Mesendoderm (in vitro differentiated cells): ENCODE results near the gene TGFBR2.

Experiments used
- DNase-seq: peaks from one replicate; pipeline ENCODE4 v3.0.0; 2013
- H2AK5ac ChIP-seq: 2 replicates; pipeline ENCODE4 v1.6.1; 2013; ENCODE audit warnings: low read length, inconsistent platforms
- H2BK120ac ChIP-seq: 2 replicates; pipeline ENCODE4 v1.6.1; 2013; ENCODE audit warnings: low read depth, mild to moderate bottlenecking, low read length, moderate library complexity, mixed read lengths
- H2BK15ac ChIP-seq: replicated peaks from 2 replicates; pipeline ENCODE4 v1.6.1; 2013; ENCODE audit warnings: low read depth, mild to moderate bottlenecking, moderate library complexity
- H2BK5ac ChIP-seq: 2 replicates; pipeline ENCODE4 v1.6.1; 2013; ENCODE audit warnings: low read length, inconsistent platforms
- H3K18ac ChIP-seq: 2 replicates; pipeline ENCODE4 v1.6.1; 2013; ENCODE audit warnings: mild to moderate bottlenecking, low read length, mixed read lengths
- H3K23ac ChIP-seq: one replicate; pipeline ENCODE4 v1.6.1; 2013; ENCODE audit warnings: low read length
- H3K27ac ChIP-seq: 2 replicates; pipeline ENCODE4 v1.5.1; 2013; ENCODE audit warnings: low read depth, mild to moderate bottlenecking, inconsistent platforms, low read length, moderate library complexity
- H3K27me3 ChIP-seq: 2 replicates; pipeline ENCODE4 v1.6.1; 2013; ENCODE audit warnings: low read length, control low read depth, mild to moderate bottlenecking, inconsistent platforms; ENCODE audit not compliant: insufficient read depth, poor library complexity
- H3K36me3 ChIP-seq: 2 replicates; pipeline ENCODE4 v1.6.1; 2013; ENCODE audit warnings: low read length, inconsistent platforms; ENCODE audit not compliant: control insufficient read depth, insufficient read depth
- H3K4ac ChIP-seq: one replicate; pipeline ENCODE4 v1.6.1; 2013; ENCODE audit warnings: low read depth, mild to moderate bottlenecking, low read length, moderate library complexity
- H3K4me1 ChIP-seq: 2 replicates; pipeline ENCODE4 v1.6.1; 2013; ENCODE audit warnings: low read depth, low read length, inconsistent platforms; ENCODE audit not compliant: control insufficient read depth
- H3K4me2 ChIP-seq: 2 replicates; pipeline ENCODE4 v1.6.1; 2013; ENCODE audit warnings: low read length
- H3K4me3 ChIP-seq: 2 replicates; pipeline ENCODE4 v1.5.1; 2013; ENCODE audit warnings: mild to moderate bottlenecking, low read length
- H3K56ac ChIP-seq: one replicate; pipeline ENCODE4 v1.6.1; 2013; ENCODE audit warnings: low read length
- H3K79me1 ChIP-seq: 2 replicates; pipeline ENCODE4 v1.6.1; 2013; ENCODE audit warnings: low read length, inconsistent platforms
- H3K79me2 ChIP-seq: 2 replicates; pipeline ENCODE4 v1.6.1; 2013; ENCODE audit warnings: mild to moderate bottlenecking, low read length; ENCODE audit not compliant: control insufficient read depth, insufficient read depth
- H3K9ac ChIP-seq: 2 replicates; pipeline ENCODE4 v1.6.1; 2013; ENCODE audit warnings: low read length, inconsistent platforms
- H4K5ac ChIP-seq: one replicate; pipeline ENCODE4 v1.6.1; 2013; ENCODE audit warnings: low read length
- H4K8ac ChIP-seq: one replicate; pipeline ENCODE4 v1.6.1; 2013; ENCODE audit warnings: low read depth, mild to moderate bottlenecking, control low read depth, low read length, moderate library complexity
- WGBS: extraction: QIAGEN DNeasy Blood & Tissue Kit; methylation state at CpG from one replicate; pipeline ENCODE4 v1.1.7; 2013; ENCODE audit warnings: low lambda C conversion rate, missing lambda C conversion rate; ENCODE audit not compliant: insufficient coverage; ENCODE audit errors: extremely low coverage; 5-methylcytosine and 5-hydroxymethylcytosine counted together

TGFBR2 gene

DNA sequence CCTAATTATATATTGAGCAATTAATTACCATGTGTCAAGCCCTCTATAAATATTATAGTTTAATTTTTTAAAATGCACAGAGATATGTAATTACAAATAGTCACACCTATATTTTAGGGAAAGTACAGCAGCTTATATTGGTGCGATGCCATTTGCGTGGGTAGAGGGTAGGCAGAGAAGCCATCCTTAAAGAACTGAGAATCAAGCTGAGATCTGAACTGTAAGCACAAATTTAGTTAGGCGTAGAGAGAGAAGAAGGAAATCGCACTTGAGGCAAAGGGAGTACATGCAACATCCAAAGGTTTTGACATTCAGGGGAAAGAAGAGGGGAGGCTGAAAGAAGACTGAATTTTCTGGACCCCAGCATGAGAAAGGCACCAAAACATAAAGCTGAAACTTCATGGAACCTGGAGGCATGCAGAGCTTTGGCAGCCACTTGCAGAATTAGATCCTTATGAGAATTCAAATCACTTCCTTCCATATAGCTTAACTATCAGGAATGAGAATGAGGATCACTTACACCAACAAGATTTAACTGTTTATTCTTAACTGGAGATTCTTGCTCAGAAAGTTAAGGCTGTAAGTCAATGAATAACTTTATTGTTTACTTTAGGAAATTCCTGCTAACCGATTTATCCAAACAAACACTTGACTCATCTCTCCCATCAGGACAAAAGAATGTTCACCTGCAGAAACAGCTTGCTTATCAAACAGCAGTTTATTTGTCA lies 114.3 kb downstream of the TGFBR2 start:
- Histone ChIP-seq H3K4me1 (peaks cover 1% of the 10 kb centered on the region), H3K4ac (no peak overlapping the region), H2AK5ac (no peak overlapping the region), H3K79me1 (no peaks in the 10 kb centered on the region), H3K4me2 (no peak overlapping the region), H2BK15ac (no peak overlapping the region), H3K27ac (no peak overlapping the region), H3K79me2 (no peaks in the 10 kb centered on the region), H3K9ac (no peak overlapping the region), H4K8ac (no peak overlapping the region), H3K23ac (no peak overlapping the region), H2BK120ac (no peak overlapping the region), H3K36me3 (no peaks in the 10 kb centered on the region), H2BK5ac (no peak overlapping the region), H3K56ac (no peak overlapping the region), H3K27me3 (no peaks in the 10 kb centered on the region), H3K4me3 (no peak overlapping the region), H4K5ac (no peak overlapping the region), H3K18ac (no peak overlapping the region)
- DNase-seq: peak; percentile 75
- no CpG with 5 or more reads among the region's 5 CpGs for WGBS

GRCh38 chr3:30721314-30721634 lies 114.9 kb downstream of the TGFBR2 start:
- Histone ChIP-seq H3K27ac (no peak overlapping the region), H2BK120ac (no peak overlapping the region), H3K4ac (no peak overlapping the region), H3K79me2 (no peaks in the 10 kb centered on the region), H3K18ac (no peak overlapping the region), H3K4me2 (no peak overlapping the region), H2BK15ac (no peak overlapping the region), H3K27me3 (no peaks in the 10 kb centered on the region), H4K5ac (no peak overlapping the region), H3K56ac (no peak overlapping the region), H3K23ac (no peak overlapping the region), H2AK5ac (no peak overlapping the region), H3K79me1 (no peaks in the 10 kb centered on the region), H2BK5ac (no peak overlapping the region), H3K9ac (no peak overlapping the region), H4K8ac (no peak overlapping the region), H3K36me3 (no peaks in the 10 kb centered on the region), H3K4me3 (no peak overlapping the region), H3K4me1 (peaks cover 1% of the 10 kb centered on the region)
- WGBS: no CpG with 5 or more reads among the region's 2 CpGs
- no peak for DNase-seq

DNA sequence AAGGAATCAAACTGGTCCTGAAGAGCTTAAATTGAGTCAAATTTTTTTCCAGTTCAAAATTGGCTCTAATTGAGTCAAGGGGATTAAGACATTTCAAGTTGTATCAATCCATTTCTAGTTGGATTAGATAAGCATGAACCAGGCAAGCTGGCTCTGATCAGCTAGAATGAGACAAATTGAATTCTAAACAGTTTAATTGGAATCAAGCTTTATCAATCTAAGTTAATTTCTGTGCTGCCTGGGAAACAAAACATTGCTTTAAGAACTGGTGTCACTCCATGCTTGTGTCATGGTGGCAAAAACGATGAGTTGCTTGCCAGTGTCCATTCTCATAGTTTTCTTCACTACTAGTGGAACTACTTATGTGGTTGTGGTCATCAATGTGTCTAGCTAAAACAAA lies 116.8 kb downstream of the TGFBR2 start:
- Histone ChIP-seq H4K5ac (no peak overlapping the region), H3K9ac (no peak overlapping the region), H2BK15ac (no peak overlapping the region), H3K56ac (no peak overlapping the region), H3K4ac (no peak overlapping the region), H4K8ac (no peak overlapping the region), H3K79me2 (no peaks in the 10 kb centered on the region), H2BK5ac (no peak overlapping the region), H3K27me3 (no peaks in the 10 kb centered on the region), H3K4me3 (no peak overlapping the region), H3K27ac (no peak overlapping the region), H3K36me3 (no peaks in the 10 kb centered on the region), H3K79me1 (no peaks in the 10 kb centered on the region), H3K4me2 (no peak overlapping the region), H3K18ac (no peak overlapping the region), H3K23ac (no peak overlapping the region), H2AK5ac (no peak overlapping the region), H2BK120ac (no peak overlapping the region), H3K4me1 (peaks cover 1% of the 10 kb centered on the region)
- no CpG with 5 or more reads among the region's 1 CpG for WGBS
- DNase-seq: no peak

DNA sequence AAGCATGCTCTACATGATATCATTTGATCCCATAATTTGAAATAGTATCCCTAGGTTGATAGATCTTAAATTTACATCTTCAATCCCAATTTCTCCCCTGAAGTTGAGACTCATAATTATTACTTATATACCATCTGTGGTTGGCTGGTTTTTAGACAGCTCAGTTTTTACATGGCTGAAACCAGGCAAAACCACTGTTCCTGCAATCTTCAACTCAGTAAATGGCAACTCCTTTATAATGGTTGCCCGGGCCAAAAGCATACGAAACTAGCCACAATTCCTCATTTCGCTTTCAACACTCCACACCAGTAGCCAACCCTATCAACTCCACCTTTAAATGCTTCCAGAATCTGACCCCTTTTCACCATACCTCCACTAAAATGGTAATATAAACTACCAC lies 118.5 kb downstream of the TGFBR2 start:
- no peak overlapping the region for H4K5ac ChIP-seq
- no peak overlapping the region for H3K4ac ChIP-seq
- no peaks in the 10 kb centered on the region for H3K79me1 ChIP-seq
- peaks cover 1% of the 10 kb centered on the region for H3K4me1 ChIP-seq
- H3K27ac ChIP-seq: no peak overlapping the region
- H4K8ac ChIP-seq: no peak overlapping the region
- no peak overlapping the region for H3K4me2 ChIP-seq
- H3K36me3 ChIP-seq: no peaks in the 10 kb centered on the region
- no peak overlapping the region for H3K23ac ChIP-seq
- H3K4me3 ChIP-seq: no peak overlapping the region
- no peak overlapping the region for H2BK5ac ChIP-seq
- no peak overlapping the region for H2BK120ac ChIP-seq
- H3K56ac ChIP-seq: no peak overlapping the region
- H3K9ac ChIP-seq: no peak overlapping the region
- H3K18ac ChIP-seq: no peak overlapping the region
- 100% methylated on average over 1 of the region's 3 CpGs for WGBS
- H2AK5ac ChIP-seq: no peak overlapping the region
- no peaks in the 10 kb centered on the region for H3K79me2 ChIP-seq
- H3K27me3 ChIP-seq: no peaks in the 10 kb centered on the region
- DNase-seq: no peak
- no peak overlapping the region for H2BK15ac ChIP-seq

DNA sequence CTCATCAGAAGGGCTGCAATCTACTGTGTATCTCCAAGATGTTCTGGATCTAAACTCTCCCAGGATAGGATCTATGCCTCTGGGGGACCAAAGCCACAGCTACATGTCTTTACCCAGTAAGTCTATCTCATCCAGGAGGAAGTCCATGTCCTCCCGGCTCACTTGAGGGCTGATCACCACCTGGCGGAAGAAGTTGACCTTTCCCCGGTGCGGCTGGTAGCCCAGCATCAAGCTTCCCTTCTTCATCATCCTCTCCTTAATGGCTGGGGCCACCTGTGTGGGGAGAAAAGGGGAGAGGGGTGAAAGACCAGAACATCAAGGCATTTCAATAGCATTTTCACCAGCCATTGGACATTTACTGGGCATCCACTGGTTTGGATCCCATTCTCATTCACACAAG lies 121.7 kb downstream of the TGFBR2 start:
- no peak overlapping the region for H4K8ac ChIP-seq
- H2AK5ac ChIP-seq: no peak overlapping the region
- no peak for DNase-seq
- no peak overlapping the region for H4K5ac ChIP-seq
- no CpG with 5 or more reads among the region's 4 CpGs for WGBS
- no peak overlapping the region for H3K4ac ChIP-seq
- H3K18ac ChIP-seq: no peak overlapping the region
- no peak overlapping the region for H2BK15ac ChIP-seq
- no peak overlapping the region for H3K4me3 ChIP-seq
- H2BK5ac ChIP-seq: no peak overlapping the region
- H3K4me2 ChIP-seq: no peak overlapping the region
- H3K4me1 ChIP-seq: no peaks in the 10 kb centered on the region
- no peak overlapping the region for H3K27ac ChIP-seq
- no peak overlapping the region for H2BK120ac ChIP-seq
- no peaks in the 10 kb centered on the region for H3K79me2 ChIP-seq
- no peaks in the 10 kb centered on the region for H3K36me3 ChIP-seq
- H3K27me3 ChIP-seq: no peaks in the 10 kb centered on the region
- no peak overlapping the region for H3K9ac ChIP-seq
- no peak overlapping the region for H3K23ac ChIP-seq
- no peak overlapping the region for H3K56ac ChIP-seq
- no peaks in the 10 kb centered on the region for H3K79me1 ChIP-seq

GRCh38 chr3:30729512-30729911 lies 123.1 kb downstream of the TGFBR2 start:
- Histone ChIP-seq H3K27me3 (no peaks in the 10 kb centered on the region), H3K18ac (no peak overlapping the region), H3K79me2 (no peaks in the 10 kb centered on the region), H3K36me3 (no peaks in the 10 kb centered on the region), H3K56ac (no peak overlapping the region), H3K4me2 (no peak overlapping the region), H3K9ac (no peak overlapping the region), H3K27ac (no peak overlapping the region), H3K4me3 (no peak overlapping the region), H2BK15ac (no peak overlapping the region), H2BK5ac (no peak overlapping the region), H2AK5ac (no peak overlapping the region), H3K79me1 (no peaks in the 10 kb centered on the region), H4K5ac (no peak overlapping the region), H3K23ac (no peak overlapping the region), H3K4me1 (no peaks in the 10 kb centered on the region), H3K4ac (no peak overlapping the region), H4K8ac (no peak overlapping the region), H2BK120ac (no peak overlapping the region)
- WGBS: no CpG with 5 or more reads among the region's 2 CpGs
- no peak for DNase-seq
